Caco-2 (cell line): ENCODE measurements around the gene YIPF1. TPM values are rescaled to one million over a fixed set of nuclear protein-coding genes. Genes with fewer than 3 reads are reported as not detected.

ENCODE experiments used
- BruUV-seq: library from RNA; stranded (reverse); fragments of 400-500 nt; replicated peaks from 2 replicates; lab custom pipeline; 2021; lab: Mats Ljungman, UMichigan
- CTCF ChIA-PET: fragments of 300-600 bp; sonication (Branson Sonifier 250); formaldehyde crosslinking; loops from one replicate; lab custom pipeline; 2022; ENCODE audit warnings: antibody characterized with exemption; lab: Charles Lee
- POLR2A ChIA-PET: fragments of 300-600 bp; sonication (Branson Sonifier 250); formaldehyde crosslinking; loops from one replicate; lab custom pipeline; 2022; ENCODE audit warnings: antibody characterized with exemption; lab: Charles Lee
- DNase-seq, 2 experiments: peaks; one replicate each; pipeline versions ENCODE4 v3.0.0 to v3.0.0-alpha.2; 2020 to 2022
- H3K27me3 ChIP-seq: replicated peaks from 2 replicates; pipeline ENCODE4 v1.6.0; 2011; ENCODE audit warnings: low read length; ENCODE audit not compliant: control insufficient read depth, insufficient read depth
- H3K36me3 ChIP-seq: 2 replicates; pipeline ENCODE4 v1.5.1; 2011; ENCODE audit warnings: low read length; ENCODE audit not compliant: control insufficient read depth, insufficient read depth
- H3K4me1 ChIP-seq: fragments of 250-450 bp; sonication (Bioruptor Pico); 2 replicates; pipeline ENCODE4 v1.5.1; 2020; ENCODE audit warnings: mild to moderate bottlenecking
- H3K4me3 ChIP-seq: 2 replicates; pipeline ENCODE4 v1.5.1; 2011; ENCODE audit warnings: low read depth, mild to moderate bottlenecking, control low read depth, low read length
- H3K9me3 ChIP-seq: fragments of 250-450 bp; sonication (Bioruptor Pico); 2 replicates; pipeline ENCODE4 v1.5.1; 2020; ENCODE audit warnings: mild to moderate bottlenecking, moderate library complexity
- H3K27ac Mint-ChIP-seq: one replicate; pipeline ENCODE4 v1.8.0; 2022; ENCODE audit warnings: mixed read lengths; ENCODE audit not compliant: unreplicated experiment
- H3K27me3 Mint-ChIP-seq: one replicate; pipeline ENCODE4 v1.8.0; 2022; ENCODE audit warnings: mixed read lengths; ENCODE audit not compliant: insufficient read depth, unreplicated experiment
- H3K36me3 Mint-ChIP-seq: one replicate; pipeline ENCODE4 v1.8.0; 2022; ENCODE audit warnings: mild to moderate bottlenecking, mixed read lengths; ENCODE audit not compliant: insufficient read depth, unreplicated experiment
- H3K4me1 Mint-ChIP-seq: one replicate; pipeline ENCODE4 v1.8.0; 2022; ENCODE audit warnings: low read depth, mixed read lengths; ENCODE audit not compliant: unreplicated experiment
- H3K4me3 Mint-ChIP-seq: one replicate; pipeline ENCODE4 v1.8.0; 2022; ENCODE audit warnings: mild to moderate bottlenecking, moderate library complexity, mixed read lengths; ENCODE audit not compliant: unreplicated experiment
- H3K9me3 Mint-ChIP-seq: one replicate; pipeline ENCODE4 v1.8.0; 2022; ENCODE audit warnings: mixed read lengths; ENCODE audit not compliant: unreplicated experiment
- intact Hi-C: fragments of 100-400 bp; cut with micrococcal nuclease; formaldehyde crosslinking; loops from one replicate; pipeline ENCODE4 v1.10.0; 2022; ENCODE audit not compliant: unreplicated experiment
- total RNA-seq: library from RNA; stranded (reverse); gene quantifications from 2 replicates; pipeline ENCODE4 v1.2.3, GENCODE V29; 2022
- TF ChIP-seq, protein P1 (sequence below), 2 experiments: fragments of 200-600 bp in 1 of 2; IDR thresholded peaks; 1 replicate in 1 of 2; 2 replicates in 1 of 2; pipeline versions ENCODE4 v1.5.1 to v1.8.0; 2011 to 2022; ENCODE audit warnings: antibody characterized with exemption in 1 of 2, control low read depth in 1 of 2, inconsistent platforms in 1 of 2, low read depth in 1 of 2, low read length in 1 of 2, mild to moderate bottlenecking in 1 of 2, moderate library complexity in 1 of 2; ENCODE audit not compliant: insufficient read depth in 1 of 2, severe bottlenecking in 1 of 2, unreplicated experiment in 1 of 2

YIPF1 gene
- total RNA-seq, 1 experiment from 2014 or later, result 17.2 TPM

DNA sequence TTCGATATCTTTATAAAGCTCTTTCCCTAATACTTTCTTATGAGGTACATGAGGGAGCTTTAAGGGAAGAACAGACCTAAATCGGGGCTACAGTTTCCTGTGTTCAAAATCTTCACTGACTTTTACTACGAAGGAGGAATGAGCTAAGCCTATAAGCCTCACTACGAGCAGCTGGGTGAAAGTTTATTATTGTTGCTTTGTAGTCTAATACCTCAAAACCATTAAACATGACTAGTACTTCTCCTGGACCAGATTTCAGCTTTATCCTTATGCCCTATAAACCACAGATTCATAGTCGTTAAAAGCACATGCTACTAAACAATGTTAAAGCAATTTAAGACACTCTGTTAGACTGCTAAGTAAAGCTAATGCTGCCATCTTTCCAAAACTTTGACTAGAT is 81.7 kb downstream of the YIPF1 start:
- H3K4me3 ChIP-seq, result no peak overlapping the region
- Mint-ChIP-seq H3K9me3 (no peaks in the 10 kb centered on the region), H3K4me1 (no peaks in the 10 kb centered on the region), H3K36me3 (peaks cover 36% of the 10 kb centered on the region), H3K4me3 (no peak overlapping the region), H3K27me3 (no peaks in the 10 kb centered on the region), H3K27ac (no peak overlapping the region)
- no peaks in the 10 kb centered on the region for H3K36me3 ChIP-seq
- ChIA-PET POLR2A (no interaction called here), CTCF (no interaction called here)
- intact Hi-C loops, result no loop called here
- TF ChIP-seq, protein P1, sequence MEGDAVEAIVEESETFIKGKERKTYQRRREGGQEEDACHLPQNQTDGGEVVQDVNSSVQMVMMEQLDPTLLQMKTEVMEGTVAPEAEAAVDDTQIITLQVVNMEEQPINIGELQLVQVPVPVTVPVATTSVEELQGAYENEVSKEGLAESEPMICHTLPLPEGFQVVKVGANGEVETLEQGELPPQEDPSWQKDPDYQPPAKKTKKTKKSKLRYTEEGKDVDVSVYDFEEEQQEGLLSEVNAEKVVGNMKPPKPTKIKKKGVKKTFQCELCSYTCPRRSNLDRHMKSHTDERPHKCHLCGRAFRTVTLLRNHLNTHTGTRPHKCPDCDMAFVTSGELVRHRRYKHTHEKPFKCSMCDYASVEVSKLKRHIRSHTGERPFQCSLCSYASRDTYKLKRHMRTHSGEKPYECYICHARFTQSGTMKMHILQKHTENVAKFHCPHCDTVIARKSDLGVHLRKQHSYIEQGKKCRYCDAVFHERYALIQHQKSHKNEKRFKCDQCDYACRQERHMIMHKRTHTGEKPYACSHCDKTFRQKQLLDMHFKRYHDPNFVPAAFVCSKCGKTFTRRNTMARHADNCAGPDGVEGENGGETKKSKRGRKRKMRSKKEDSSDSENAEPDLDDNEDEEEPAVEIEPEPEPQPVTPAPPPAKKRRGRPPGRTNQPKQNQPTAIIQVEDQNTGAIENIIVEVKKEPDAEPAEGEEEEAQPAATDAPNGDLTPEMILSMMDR (IDR thresholded peaks at IDR 0.05; ENCODE audit: insufficient read depth in 1 of 2, low read depth in 1 of 2, low read length in 1 of 2, severe bottlenecking in 1 of 2, unreplicated experiment in 1 of 2), result no peak
- H3K27me3 ChIP-seq, result no peaks in the 10 kb centered on the region
- no peak for DNase-seq
- H3K4me1 ChIP-seq, result no peaks in the 10 kb centered on the region
- BruUV-seq, result no TSS peak
- no peaks in the 10 kb centered on the region for H3K9me3 ChIP-seq

DNA sequence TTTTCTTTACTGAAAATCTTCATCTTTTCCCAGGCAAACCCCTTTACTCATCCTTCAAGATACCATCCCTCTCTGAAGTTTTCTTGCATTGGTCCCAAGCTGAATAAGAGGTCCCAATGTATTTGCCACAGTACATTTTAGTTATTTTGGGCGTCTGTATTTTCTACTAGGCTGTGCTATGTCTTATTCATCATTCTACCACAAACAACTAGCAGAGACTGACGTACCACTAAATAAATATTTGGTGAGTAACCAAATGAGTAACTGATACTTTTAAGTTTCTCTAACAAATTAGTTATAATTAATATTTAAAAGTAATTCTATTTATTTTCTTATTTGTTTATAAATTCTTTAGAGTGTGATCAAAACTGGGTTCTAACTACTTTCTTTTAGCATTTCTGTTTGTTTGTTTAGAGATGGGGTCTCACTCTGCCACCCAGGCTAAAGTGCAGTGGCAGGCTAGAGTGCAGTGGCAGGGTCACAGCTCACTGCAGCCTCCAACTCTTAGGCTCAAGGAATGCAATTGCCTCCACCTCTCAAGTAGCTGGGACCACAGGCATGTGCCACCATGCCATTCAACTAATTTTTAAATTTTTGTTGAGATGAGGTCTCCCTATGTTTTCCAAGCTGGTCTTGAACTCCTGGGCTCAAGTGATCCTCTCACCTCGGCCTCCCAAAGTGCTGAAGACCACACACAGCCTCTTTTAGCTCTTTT is 84.6 kb downstream of the YIPF1 start:
- H3K9me3 ChIP-seq, result no peaks in the 10 kb centered on the region
- Mint-ChIP-seq H3K4me1 (no peaks in the 10 kb centered on the region), H3K27me3 (no peaks in the 10 kb centered on the region), H3K27ac (no peak overlapping the region), H3K36me3 (peaks cover 42% of the 10 kb centered on the region), H3K9me3 (no peaks in the 10 kb centered on the region), H3K4me3 (no peak overlapping the region)
- BruUV-seq, result no TSS peak
- ChIA-PET POLR2A (no interaction called here), CTCF (no interaction called here)
- no peaks in the 10 kb centered on the region for H3K4me1 ChIP-seq
- no peaks in the 10 kb centered on the region for H3K27me3 ChIP-seq
- H3K36me3 ChIP-seq, result no peaks in the 10 kb centered on the region
- TF ChIP-seq, protein P1 (IDR thresholded peaks at IDR 0.05; ENCODE audit: insufficient read depth in 1 of 2, low read depth in 1 of 2, low read length in 1 of 2, severe bottlenecking in 1 of 2, unreplicated experiment in 1 of 2), result no peak
- intact Hi-C loops, result no loop called here
- DNase-seq, result no peak
- H3K4me3 ChIP-seq, result no peak overlapping the region

DNA sequence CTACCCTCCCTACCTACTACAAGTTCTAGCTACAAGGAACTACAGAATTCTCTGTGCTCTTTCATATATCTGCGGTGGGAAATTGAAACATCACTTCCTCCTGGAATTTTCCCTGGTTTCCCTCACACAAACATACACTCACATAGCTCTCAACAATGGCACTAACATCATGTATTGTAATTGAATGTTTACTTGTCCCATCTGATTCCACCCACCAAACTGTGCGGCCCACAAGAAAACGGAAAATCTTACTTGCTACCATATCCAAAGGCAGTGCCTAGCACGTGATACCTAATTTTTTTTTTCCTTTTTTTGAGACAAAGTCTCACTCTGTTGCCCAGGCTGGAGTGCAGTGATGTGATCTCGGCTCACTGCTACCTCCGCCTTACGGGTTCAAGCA is 85.4 kb downstream of the YIPF1 start:
- no peaks in the 10 kb centered on the region for H3K27me3 Mint-ChIP-seq
- BruUV-seq, result no TSS peak
- POLR2A ChIA-PET, result no interaction called here
- CTCF ChIA-PET, result no interaction called here
- no peaks in the 10 kb centered on the region for H3K9me3 ChIP-seq
- H3K27me3 ChIP-seq, result no peaks in the 10 kb centered on the region
- intact Hi-C loops, result no loop called here
- H3K36me3 ChIP-seq, result no peaks in the 10 kb centered on the region
- no peak for DNase-seq
- no peaks in the 10 kb centered on the region for H3K4me1 ChIP-seq
- H3K9me3 Mint-ChIP-seq, result no peaks in the 10 kb centered on the region
- no peak overlapping the region for H3K4me3 ChIP-seq
- peaks cover 42% of the 10 kb centered on the region for H3K36me3 Mint-ChIP-seq
- no peak overlapping the region for H3K27ac Mint-ChIP-seq
- H3K4me3 Mint-ChIP-seq, result no peak overlapping the region
- TF ChIP-seq, protein P1 (IDR thresholded peaks at IDR 0.05; ENCODE audit: insufficient read depth in 1 of 2, low read depth in 1 of 2, low read length in 1 of 2, severe bottlenecking in 1 of 2, unreplicated experiment in 1 of 2), result no peak
- no peaks in the 10 kb centered on the region for H3K4me1 Mint-ChIP-seq

Other genes with a start within 250 kb of the YIPF1 start
- not detected in 2 replicates for gene GLIS1, start 150.6 kb downstream of the YIPF1 start, total RNA-seq
- gene NDC1, start 51.5 kb downstream of the YIPF1 start, total RNA-seq, result 28.8 and 29.6 TPM in 2 replicates
- gene DIO1, start 4.4 kb upstream of the YIPF1 start, total RNA-seq, result 6.8 and 7.1 TPM in 2 replicates
- 31.7 and 35.1 TPM in 2 replicates for gene IFT25, start 55.9 kb upstream of the YIPF1 start, total RNA-seq
- 38.1 and 38.9 TPM in 2 replicates for gene LRRC42, start 56.6 kb upstream of the YIPF1 start, total RNA-seq
- not detected in 2 replicates for gene LDLRAD1, start 128.4 kb upstream of the YIPF1 start, total RNA-seq
- 116 TPM in 2 replicates for gene TMEM59, start 163.4 kb upstream of the YIPF1 start, total RNA-seq
- gene TCEANC2, start 163.8 kb upstream of the YIPF1 start, total RNA-seq, result 1.9 and 3.2 TPM in 2 replicates